CD14-positive monocyte (primary cell): ENCODE data around the gene RNFT2. TPM values are rescaled to one million over a fixed set of nuclear protein-coding genes. Genes with fewer than 3 reads are reported as not detected.

ENCODE experiments used
- DNase-seq, 3 donors: peaks; one replicate each; pipeline ENCODE4 v3.0.0-alpha.2; 2011 to 2022
- H2AFZ ChIP-seq: 2 replicates; pipeline ENCODE4 v1.6.0; 2012; ENCODE audit warnings: mild to moderate bottlenecking, low read depth, low read length, inconsistent platforms; ENCODE audit not compliant: insufficient read depth, poor library complexity, severe bottlenecking
- H3K27ac ChIP-seq, 2 donors: 1 replicate in 1 of 2; 2 replicates in 1 of 2; pipeline ENCODE4 v1.5.1; 2012 to 2013; ENCODE audit warnings: low read length in 2 of 2, control low read depth in 1 of 2, inconsistent platforms in 1 of 2, low read depth in 1 of 2, mild to moderate bottlenecking in 1 of 2
- H3K27me3 ChIP-seq, 2 donors: one replicate each; pipeline versions ENCODE4 v1.6.0 to v1.6.1; 2011 to 2013; ENCODE audit warnings: low read length in 2 of 2; ENCODE audit not compliant: control insufficient read depth in 2 of 2, insufficient read depth in 2 of 2
- H3K36me3 ChIP-seq, 2 donors: replicated peaks in 1 of 2; 1 replicate in 1 of 2; 2 replicates in 1 of 2; pipeline versions ENCODE4 v1.5.1 to v1.6.1; 2012 to 2013; ENCODE audit warnings: low read length in 2 of 2, control low read depth in 1 of 2, inconsistent platforms in 1 of 2, mild to moderate bottlenecking in 1 of 2; ENCODE audit not compliant: insufficient read depth in 2 of 2, control insufficient read depth in 1 of 2
- H3K4me1 ChIP-seq, 2 donors: 1 replicate in 1 of 2; 2 replicates in 1 of 2; pipeline versions ENCODE4 v1.5.1 to v1.6.1; 2012 to 2013; ENCODE audit warnings: low read length in 2 of 2, control low read depth in 1 of 2, inconsistent platforms in 1 of 2, mild to moderate bottlenecking in 1 of 2, moderate library complexity in 1 of 2; ENCODE audit not compliant: insufficient read depth in 2 of 2, control insufficient read depth in 1 of 2
- H3K4me2 ChIP-seq: replicated peaks from 2 replicates; pipeline ENCODE3; 2012; ENCODE audit warnings: low read length, moderate library complexity, mild to moderate bottlenecking; ENCODE audit not compliant: poor library complexity, severe bottlenecking; ENCODE audit errors: extremely low read depth
- H3K4me3 ChIP-seq, 3 experiments: fragments of 200-600 bp in 1 of 3; sonication (generic) in 1 of 3; replicated peaks in 1 of 3; 1 replicate in 2 of 3; 2 replicates in 1 of 3; pipeline ENCODE4 v1.5.1; 2011 to 2013; ENCODE audit warnings: low read length in 3 of 3, mild to moderate bottlenecking in 3 of 3, control low read depth in 2 of 3, low read depth in 2 of 3, inconsistent platforms in 1 of 3, moderate library complexity in 1 of 3
- H3K79me2 ChIP-seq: 2 replicates; pipeline ENCODE4 v1.6.0; 2012; ENCODE audit warnings: mild to moderate bottlenecking, control low read depth, inconsistent platforms, low read length, moderate library complexity; ENCODE audit not compliant: insufficient read depth
- H3K9ac ChIP-seq: 2 replicates; pipeline ENCODE4 v1.6.0; 2017; ENCODE audit warnings: low read length, mild to moderate bottlenecking; ENCODE audit not compliant: insufficient read depth, poor library complexity, severe bottlenecking
- H3K9me3 ChIP-seq, 2 donors: replicated peaks in 1 of 2; 1 replicate in 1 of 2; 2 replicates in 1 of 2; pipeline versions ENCODE4 v1.5.1 to v1.6.1; 2012 to 2013; ENCODE audit warnings: low read length in 2 of 2, control low read depth in 1 of 2; ENCODE audit not compliant: control insufficient read depth in 1 of 2, insufficient read depth in 1 of 2
- H4K20me1 ChIP-seq: 2 replicates; pipeline ENCODE4 v1.6.0; 2012; ENCODE audit warnings: mild to moderate bottlenecking, low read length, control low read depth, moderate library complexity; ENCODE audit not compliant: insufficient read depth
- H3K27ac Mint-ChIP-seq, 7 donors: one replicate each; pipeline ENCODE4 v1.8.0; 2020; ENCODE audit warnings: mild to moderate bottlenecking in 7 of 7, mixed read lengths in 7 of 7, moderate library complexity in 6 of 7, inconsistent platforms in 2 of 7
- H3K27me3 Mint-ChIP-seq, 3 donors: one replicate each; pipeline ENCODE4 v1.8.0; 2021 to 2022; ENCODE audit warnings: low read depth in 3 of 3, mild to moderate bottlenecking in 3 of 3, mixed read lengths in 3 of 3, moderate library complexity in 3 of 3, inconsistent platforms in 1 of 3
- H3K36me3 Mint-ChIP-seq, 2 donors: one replicate each; pipeline ENCODE4 v1.8.0; 2020; ENCODE audit warnings: mixed read lengths in 2 of 2, inconsistent platforms in 1 of 2, mild to moderate bottlenecking in 1 of 2
- H3K4me1 Mint-ChIP-seq: one replicate; pipeline ENCODE4 v1.8.0; 2020; ENCODE audit warnings: mild to moderate bottlenecking, mixed read lengths
- H3K4me3 Mint-ChIP-seq, 2 donors: one replicate each; pipeline ENCODE4 v1.8.0; 2020; ENCODE audit warnings: mild to moderate bottlenecking in 2 of 2, mixed read lengths in 2 of 2, moderate library complexity in 1 of 2
- H3K9me3 Mint-ChIP-seq, 7 donors: one replicate each; pipeline ENCODE4 v1.8.0; 2020 to 2022; ENCODE audit warnings: mixed read lengths in 7 of 7, mild to moderate bottlenecking in 6 of 7, moderate library complexity in 6 of 7, inconsistent platforms in 2 of 7
- CTCF ChIP-seq: fragments of 200-600 bp; IDR thresholded peaks from one replicate; pipeline ENCODE4 v1.8.0; 2022; ENCODE audit warnings: antibody characterized with exemption, mild to moderate bottlenecking
- WGBS: methylation state at CpG from one replicate; pipeline ENCODE4 v1.1.5; 2013; ENCODE audit warnings: missing lambda C conversion rate; ENCODE audit not compliant: insufficient coverage; 5-methylcytosine and 5-hydroxymethylcytosine counted together
- intact Hi-C, 2 donors: fragments of 100-400 bp; cut with micrococcal nuclease; formaldehyde crosslinking; loops; one replicate each; pipeline versions ENCODE4 v1.15.0 to v1.15.1; 2023
- polyA plus RNA-seq, 3 donors: library from polyadenylated mRNA; depleted of rRNA in 1 of 3; unstranded in 2 of 3; stranded (reverse) in 1 of 3; fragments of 300-500 nt in 2 of 3; fragments of >200 nt in 1 of 3; fragmentation: Illumina TruSeq in 2 of 3; gene quantifications; 1 replicate in 2 of 3; 2 replicates in 1 of 3; pipeline ENCODE4 v1.2.3, GENCODE V29; 2012 to 2021

Gene RNFT2
- polyA plus RNA-seq, 3 donors: 0.05 TPM; not detected in 2

GRCh38 chr12:116870306-116870705, 132.2 kb downstream of the RNFT2 start:
- H3K4me3 ChIP-seq: no peak overlapping the region
- peaks cover 0 to 3% of the 10 kb centered on the region in 2 donors for H3K36me3 Mint-ChIP-seq
- H3K9me3 Mint-ChIP-seq: peaks cover 0 to 13% (median 8%) of the 10 kb centered on the region in 7 donors
- DNase-seq: no peak
- no peaks in the 10 kb centered on the region for H3K79me2 ChIP-seq
- H3K27ac ChIP-seq: no peak overlapping the region
- no peaks in the 10 kb centered on the region for H3K36me3 ChIP-seq
- H3K4me3 Mint-ChIP-seq: no peak overlapping the region
- H3K9ac ChIP-seq: no peak overlapping the region
- no peaks in the 10 kb centered on the region for H3K4me1 ChIP-seq
- no peak overlapping the region for H3K4me2 ChIP-seq
- peaks cover 5 to 11% of the 10 kb centered on the region in 2 donors for H3K9me3 ChIP-seq
- peaks cover 12 to 34% (median 30%) of the 10 kb centered on the region in 3 donors for H3K27me3 Mint-ChIP-seq
- H3K27ac Mint-ChIP-seq: no peak overlapping the region
- H4K20me1 ChIP-seq: no peaks in the 10 kb centered on the region
- WGBS: 69% methylated on average over 2 of the region's 4 CpGs
- no peak overlapping the region for H2AFZ ChIP-seq
- TF ChIP-seq CTCF: no peak
- intact Hi-C loops: no loop called here
- H3K27me3 ChIP-seq: peaks cover 3 to 6% of the 10 kb centered on the region in 2 donors
- no peaks in the 10 kb centered on the region for H3K4me1 Mint-ChIP-seq

- no peak overlapping the region for H2AFZ ChIP-seq
- Mint-ChIP-seq H3K27me3 (peaks cover 52 to 74% (median 67%) of the 10 kb centered on the region in 3 donors), H3K4me1 (peaks cover 6% of the 10 kb centered on the region), H3K27ac (no peak overlapping the region), H3K9me3 (peaks cover 0 to 22% (median 17%) of the 10 kb centered on the region in 7 donors), H3K4me3 (peak overlapping the region in 1 of 2 donors; percentile 3), H3K36me3 (peaks cover 0 to 3% of the 10 kb centered on the region in 2 donors)
- H3K4me3 ChIP-seq: no peak overlapping the region
- no peak overlapping the region for H3K9ac ChIP-seq
- no peak for DNase-seq
- no peak for TF ChIP-seq CTCF
- WGBS: 95% methylated on average over 3 of the region's 4 CpGs
- H3K27me3 ChIP-seq: peaks cover 37 to 44% of the 10 kb centered on the region in 2 donors
- no peaks in the 10 kb centered on the region for H3K79me2 ChIP-seq
- intact Hi-C loops: no loop called here
- peaks cover 5 to 18% of the 10 kb centered on the region in 2 donors for H3K9me3 ChIP-seq
- H4K20me1 ChIP-seq: no peaks in the 10 kb centered on the region
- H3K36me3 ChIP-seq: no peaks in the 10 kb centered on the region
- H3K27ac ChIP-seq: no peak overlapping the region
- no peak overlapping the region for H3K4me2 ChIP-seq
- peaks cover 0 to 11% of the 10 kb centered on the region in 2 donors for H3K4me1 ChIP-seq
Measured at GRCh38 chr12:116874324-116874995, 136.3 kb downstream of the RNFT2 start.
